HepG2 (cell line): ENCODE results near the gene USP25. TPM values are rescaled to one million over a fixed set of nuclear protein-coding genes. Genes with fewer than 3 reads are reported as not detected.

ENCODE experiments used
- MATR3 ChIP-seq: sonication (generic); formaldehyde crosslinking; IDR thresholded peaks from 2 replicates; pipeline ENCODE4 v1.4.0; 2020; ENCODE audit warnings: missing genetic modification reagents
- MYC ChIP-seq: sonication (generic); formaldehyde crosslinking; IDR thresholded peaks from 2 replicates; pipeline ENCODE4 v1.9.0; 2021; ENCODE audit warnings: missing genetic modification reagents, borderline replicate concordance
- PHF8 ChIP-seq: sonication (generic); formaldehyde crosslinking; IDR thresholded peaks from 2 replicates; pipeline ENCODE4 v1.5.0; 2020; ENCODE audit warnings: missing genetic modification reagents
- RORA ChIP-seq: sonication (generic); formaldehyde crosslinking; IDR thresholded peaks from 2 replicates; pipeline ENCODE4 v1.5.0; 2020; ENCODE audit warnings: mild to moderate bottlenecking, missing genetic modification reagents, moderate library complexity
- SAP130 ChIP-seq: IDR thresholded peaks from 2 replicates; pipeline ENCODE4 v1.6.1; 2016; ENCODE audit warnings: low read depth
- SATB2 ChIP-seq: sonication (generic); formaldehyde crosslinking; IDR thresholded peaks from 2 replicates; pipeline ENCODE4 v1.5.0; 2020; ENCODE audit warnings: missing genetic modification reagents
- SRY ChIP-seq: sonication (generic); formaldehyde crosslinking; IDR thresholded peaks from 2 replicates; pipeline ENCODE4 v1.8.0; 2022; ENCODE audit warnings: mild to moderate bottlenecking, missing genetic modification reagents
- TBX2 ChIP-seq: sonication (generic); formaldehyde crosslinking; IDR thresholded peaks from 2 replicates; pipeline ENCODE4 v1.5.0; 2020; ENCODE audit warnings: missing genetic modification reagents, mild to moderate bottlenecking, borderline replicate concordance
- THAP11 ChIP-seq: IDR thresholded peaks from 2 replicates; pipeline ENCODE4 v1.6.1; 2016; ENCODE audit warnings: missing biosample characterization, missing genetic modification reagents
- TMF1 ChIP-seq: sonication (generic); formaldehyde crosslinking; IDR thresholded peaks from 2 replicates; pipeline ENCODE4 v1.8.1; 2022; ENCODE audit warnings: low read depth, missing genetic modification reagents
- ZNF142 ChIP-seq: sonication (generic); formaldehyde crosslinking; IDR thresholded peaks from 2 replicates; pipeline ENCODE4 v1.4.0; 2020; ENCODE audit warnings: missing genetic modification reagents
- ZNF232 ChIP-seq: sonication (generic); formaldehyde crosslinking; IDR thresholded peaks from 2 replicates; pipeline ENCODE4 v1.4.0; 2020; ENCODE audit warnings: missing genetic modification reagents, borderline replicate concordance
- ZNF281 ChIP-seq: sonication (generic); formaldehyde crosslinking; IDR thresholded peaks from 2 replicates; pipeline ENCODE4 v1.4.0; 2020; ENCODE audit warnings: missing genetic modification reagents, borderline replicate concordance
- ZNF546 ChIP-seq: sonication (generic); formaldehyde crosslinking; conservative IDR thresholded peaks from 2 replicates; pipeline ENCODE4 v1.8.1; 2023; ENCODE audit warnings: mild to moderate bottlenecking, missing genetic modification reagents
- ZNF574 ChIP-seq: sonication (generic); formaldehyde crosslinking; IDR thresholded peaks from 2 replicates; pipeline ENCODE4 v1.4.0; 2020; ENCODE audit warnings: missing genetic modification reagents
- ZNF619 ChIP-seq: sonication (generic); formaldehyde crosslinking; IDR thresholded peaks from 2 replicates; pipeline ENCODE4 v1.4.0; 2020; ENCODE audit warnings: mild to moderate bottlenecking, missing genetic modification reagents
- ZNF720 ChIP-seq: sonication (generic); formaldehyde crosslinking; IDR thresholded peaks from 2 replicates; pipeline ENCODE4 v1.4.0; 2020; ENCODE audit warnings: missing genetic modification reagents
- ZSCAN21 ChIP-seq: sonication (generic); formaldehyde crosslinking; IDR thresholded peaks from 2 replicates; pipeline ENCODE4 v1.8.0; 2022; ENCODE audit warnings: mild to moderate bottlenecking, missing genetic modification reagents, moderate library complexity, borderline replicate concordance
- polyA plus RNA-seq, 8 experiments: library from polyadenylated mRNA; depleted of rRNA in 3 of 8; stranded (reverse) in 7 of 8; unstranded in 1 of 8; fragments of >200 nt; fragmentation: Illumina TruSeq in 4 of 8; extraction: Trizol in 4 of 8; gene quantifications; 2 replicates each; pipeline versions ENCODE4 v1.2.1 to v1.2.3, GENCODE V29; 2011 to 2016; ENCODE audit warnings: low read depth in 4 of 8, missing spikeins in 1 of 8, mixed read lengths in 1 of 8; ENCODE audit not compliant: insufficient read depth in 1 of 8
- total RNA-seq, 5 experiments: library from RNA; depleted of rRNA; stranded (reverse); fragments of >200 nt; fragmentation: Illumina TruSeq; extraction: Trizol; gene quantifications; 2 replicates each; pipeline ENCODE4 v1.2.3, GENCODE V29; 2016; ENCODE audit warnings: low read depth in 1 of 5

The USP25 gene
- total and polyA plus RNA-seq, 2 of the 13 experiments (the other 11 are each of a cell fraction or from before 2014, with no cell fraction given), result 12.4 to 26.3 TPM

DNA sequence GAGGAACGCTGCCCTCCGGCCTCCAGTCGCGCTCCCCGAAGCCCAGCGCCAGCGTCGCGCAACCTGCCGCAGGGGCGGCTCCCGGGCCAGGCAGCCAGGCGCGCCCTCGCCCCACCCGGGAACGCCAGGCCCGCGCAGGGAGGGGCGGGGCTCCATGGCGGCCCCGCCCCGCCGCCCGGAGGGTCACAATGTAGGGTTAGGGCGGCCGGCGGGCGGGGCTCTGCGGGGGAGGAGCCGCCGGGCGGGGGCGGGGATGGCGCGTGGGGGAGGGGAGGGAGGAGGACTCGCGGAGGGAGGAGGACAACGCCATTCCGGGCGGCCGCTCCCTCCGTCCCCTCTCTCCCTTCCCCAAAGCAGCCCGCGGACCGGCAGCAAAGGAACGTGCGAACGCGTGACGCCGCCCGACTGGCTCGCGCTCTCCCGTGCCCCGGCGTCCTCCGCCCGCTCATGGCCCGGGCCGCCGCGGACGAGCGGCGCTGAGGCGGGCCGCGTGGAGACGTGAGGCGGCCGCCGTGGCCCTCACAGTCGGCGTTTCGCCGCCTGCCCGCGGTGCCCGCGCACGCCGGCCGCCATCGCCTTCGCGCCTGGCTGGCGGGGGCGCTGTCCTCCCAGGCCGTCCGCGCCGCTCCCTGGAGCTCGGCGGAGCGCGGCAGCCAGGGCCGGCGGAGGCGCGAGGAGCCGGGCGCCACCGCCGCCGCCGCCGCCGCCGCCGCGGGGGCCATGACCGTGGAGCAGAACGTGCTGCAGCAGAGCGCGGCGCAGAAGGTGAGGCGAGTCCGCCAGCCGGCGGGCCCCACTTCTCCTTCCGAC, at the start of gene USP25 (continued):
- TF ChIP-seq ZNF142 (CRISPR knock-in tag), result 0 out of 2 replicates have a peak, but pooled peaks have one; percentile 9
- peak; percentile 29; the same call in 1 of the 2 replicates for TF ChIP-seq MYC (CRISPR knock-in tag)
- 0 out of 2 replicates have a peak, but pooled peaks have one; percentile 28 for TF ChIP-seq TMF1 (CRISPR knock-in tag)
- peak; percentile 28; the same call in 1 of the 2 replicates for TF ChIP-seq ZNF574 (CRISPR knock-in tag)
- TF ChIP-seq ZNF546 (CRISPR knock-in tag), result no peak
- TF ChIP-seq ZSCAN21 (CRISPR knock-in tag), result 0 out of 2 replicates have a peak, but pooled peaks have one; percentile 68
- no peak for TF ChIP-seq SATB2 (CRISPR knock-in tag)
- TF ChIP-seq THAP11 (CRISPR knock-in tag), result 0 out of 2 replicates have a peak, but pooled peaks have one; percentile 2
- TF ChIP-seq ZNF232, result no peak
- peak; percentile 17; the same call in 1 of the 2 replicates for TF ChIP-seq TBX2 (CRISPR knock-in tag)
- TF ChIP-seq ZNF281 (CRISPR knock-in tag), result peak; percentile 82
- TF ChIP-seq SAP130 (CRISPR knock-in tag), result peak; percentile 45
- no peak for TF ChIP-seq ZNF720 (CRISPR knock-in tag)
- no peak for TF ChIP-seq MATR3 (CRISPR knock-in tag)
- TF ChIP-seq SRY (CRISPR knock-in tag), result no peak
- peak; percentile 53; the same call in 1 of the 2 replicates for TF ChIP-seq PHF8 (CRISPR knock-in tag)
- TF ChIP-seq ZNF619, result no peak
- no peak for TF ChIP-seq RORA
